Adipose tissue (tissue), 3 donors: ENCODE data around the gene FKBP15. TPM values are rescaled to one million over a fixed set of nuclear protein-coding genes. Genes with fewer than 3 reads are reported as not detected.
A peak's percentile ranks its signal among the peaks of the same experiment; 100 is the strongest.
"Not testable (repeated sequence)": the region's sequence is repeated elsewhere in the genome, so short reads cannot be mapped to it uniquely, and the experiment has no call there.

ENCODE experiments used
- H3K27ac ChIP-seq: one replicate; pipeline ENCODE4 v1.5.1; 2013; ENCODE audit warnings: low read depth, low read length
- WGBS, 3 donors: extraction: QIAGEN DNeasy Blood & Tissue Kit; methylation state at CpG; one replicate each; pipeline ENCODE4 v1.1.7; 2013; 5-methylcytosine and 5-hydroxymethylcytosine counted together
- polyA plus RNA-seq, 3 donors: library from polyadenylated mRNA; stranded (reverse); fragments of 200-250 nt; gene quantifications; one replicate each; pipeline ENCODE4 v1.2.3, GENCODE V29; 2013
- donor health status: healthy with polysubstance abuse.
- donor health status: Bipolar disorder and iron deficiency.
- donor health status: healthy.

The FKBP15 gene
- polyA plus RNA-seq, 3 donors: 7.9 to 13.9 (median 12.9) TPM

- no peak overlapping the region for H3K27ac ChIP-seq
- 27 to 43% (median 30%) methylated on average over 4 of the region's 4 CpGs for WGBS, 3 donors
These were observed 17.8 kb upstream of the FKBP15 start for GRCh38 chr9:113238859-113239232.

GRCh38 chr9:113238202-113238858 lies 17.3 kb upstream of the FKBP15 start:
- 86 to 93% (median 88%) methylated on average over 10 of the region's 10 CpGs for whole genome bisulfite sequencing, 3 donors
- H3K27ac ChIP-seq: no peak overlapping the region

DNA sequence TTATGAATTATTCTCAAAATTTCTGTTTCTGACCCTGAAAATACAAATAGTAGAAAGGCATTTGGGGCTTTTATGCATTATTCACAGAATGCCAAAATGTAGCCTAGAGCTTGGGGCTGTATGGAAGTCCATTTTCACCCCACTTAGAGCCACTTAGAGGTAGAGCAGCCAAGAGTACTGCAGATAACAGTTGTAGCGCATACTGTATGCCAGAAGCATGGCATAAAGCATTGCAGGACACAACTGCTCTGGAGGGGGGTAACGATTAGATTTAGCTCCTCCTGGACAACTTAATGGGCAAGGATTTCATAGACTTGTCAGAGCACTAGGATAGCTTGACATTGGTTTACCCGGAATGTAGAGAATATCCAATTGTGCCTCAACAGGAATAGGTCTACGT lies 15.9 kb upstream of the FKBP15 start:
- 91 to 95% (median 91%) methylated on average over 4 of the region's 4 CpGs for WGBS, 3 donors

DNA sequence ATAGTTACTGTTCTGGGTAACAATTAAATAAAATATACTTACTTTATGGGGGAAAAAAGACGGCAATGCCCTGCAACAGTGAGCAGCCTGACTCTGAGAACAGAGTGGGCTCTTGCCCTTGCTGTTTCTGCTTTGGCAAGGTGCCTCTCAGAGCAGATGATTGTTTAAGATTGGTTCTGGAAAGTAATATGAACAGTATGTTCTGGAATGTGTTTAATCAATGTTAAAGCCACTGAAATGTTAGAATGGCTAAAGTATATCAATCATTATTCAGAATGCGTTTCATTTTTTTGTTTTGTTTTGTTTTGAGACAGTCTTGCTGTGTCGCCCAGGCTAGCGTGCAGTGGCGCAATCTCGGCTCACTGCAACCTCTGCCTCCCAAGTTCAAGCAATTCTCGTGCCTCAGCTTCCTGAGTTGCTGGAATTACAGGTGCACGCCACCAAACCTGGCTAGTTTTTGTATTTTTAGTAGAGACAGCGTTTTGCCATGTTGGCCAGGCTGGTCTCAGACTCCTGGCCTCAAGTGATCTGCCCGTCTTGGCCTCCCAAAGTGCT lies 14.7 kb upstream of the FKBP15 start:
- not testable (repeated sequence) for H3K27ac ChIP-seq
- 69 to 80% (median 71%) methylated on average over 10 of the region's 10 CpGs for WGBS, 3 donors

More for the DNA sequence above, 15.9 kb upstream of the FKBP15 start:
- H3K27ac ChIP-seq: no peak overlapping the region

GRCh38 chr9:113231701-113232100 lies 10.6 kb upstream of the FKBP15 start:
- 92 to 97% (median 96%) methylated on average over 2 of the region's 2 CpGs for WGBS, 3 donors
- H3K27ac ChIP-seq: no peak overlapping the region

DNA sequence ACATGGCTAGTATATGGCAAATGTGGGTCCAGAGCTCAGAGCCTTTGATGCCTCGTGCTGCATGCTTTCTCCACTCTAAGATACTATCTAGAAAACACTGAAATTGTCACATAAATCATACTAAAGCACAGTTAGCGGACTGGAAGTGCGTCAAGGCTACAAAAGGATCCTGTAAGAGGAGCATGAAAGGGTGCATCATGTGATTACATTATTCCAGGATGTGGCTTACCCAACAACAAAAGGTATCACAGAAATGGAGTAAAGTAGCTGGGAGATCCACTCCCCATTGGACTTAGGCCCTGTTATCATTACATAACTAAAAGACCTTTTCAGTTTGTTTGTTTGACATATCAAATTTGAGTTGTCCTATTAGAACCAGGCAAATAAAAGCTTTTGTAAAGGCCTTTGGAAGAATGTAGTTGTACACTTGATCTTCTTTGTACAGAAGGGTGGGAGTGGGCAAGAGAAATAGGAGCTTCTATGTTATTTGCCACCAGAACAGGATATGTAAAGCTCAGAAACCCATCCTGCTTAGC lies 7.1 kb upstream of the FKBP15 start:
- 60 to 71% (median 68%) methylated on average over 3 of the region's 3 CpGs for WGBS, 3 donors

DNA sequence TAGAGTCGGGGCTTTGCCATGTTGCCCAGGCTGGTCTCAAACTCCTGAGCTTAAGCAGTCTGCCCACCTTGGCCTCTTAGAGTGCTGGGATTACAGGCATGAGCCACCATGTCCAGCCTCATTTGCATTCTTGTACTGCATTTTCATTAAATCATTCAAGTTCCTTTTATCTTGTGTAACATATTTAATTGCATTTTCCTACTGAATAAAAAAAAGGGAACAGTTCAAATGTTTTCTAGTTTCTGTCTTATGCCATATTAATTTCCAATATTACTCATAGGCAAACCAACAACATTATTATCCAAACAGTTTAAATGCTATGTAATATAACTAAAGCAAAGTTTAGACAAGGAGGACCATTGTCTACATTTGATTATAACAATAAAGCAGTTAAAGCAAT lies 6.4 kb upstream of the FKBP15 start:
- 0 to 85% (median 48%) methylated on average over 1 of the region's 1 CpG for WGBS, 3 donors
- H3K27ac ChIP-seq: no peak overlapping the region

More for the DNA sequence above, 7.1 kb upstream of the FKBP15 start:
- no peak overlapping the region for H3K27ac ChIP-seq

- 88 to 97% (median 93%) methylated on average over 2 of the region's 2 CpGs for WGBS, 3 donors
- H3K27ac ChIP-seq: no peak overlapping the region
These were observed 2.9 kb upstream of the FKBP15 start for GRCh38 chr9:113223963-113224362.

GRCh38 chr9:113222482-113222841 lies 1.4 kb upstream of the FKBP15 start:
- 17 to 67% (median 47%) methylated on average over 5 of the region's 5 CpGs for WGBS, 3 donors
- no peak overlapping the region for H3K27ac ChIP-seq

DNA sequence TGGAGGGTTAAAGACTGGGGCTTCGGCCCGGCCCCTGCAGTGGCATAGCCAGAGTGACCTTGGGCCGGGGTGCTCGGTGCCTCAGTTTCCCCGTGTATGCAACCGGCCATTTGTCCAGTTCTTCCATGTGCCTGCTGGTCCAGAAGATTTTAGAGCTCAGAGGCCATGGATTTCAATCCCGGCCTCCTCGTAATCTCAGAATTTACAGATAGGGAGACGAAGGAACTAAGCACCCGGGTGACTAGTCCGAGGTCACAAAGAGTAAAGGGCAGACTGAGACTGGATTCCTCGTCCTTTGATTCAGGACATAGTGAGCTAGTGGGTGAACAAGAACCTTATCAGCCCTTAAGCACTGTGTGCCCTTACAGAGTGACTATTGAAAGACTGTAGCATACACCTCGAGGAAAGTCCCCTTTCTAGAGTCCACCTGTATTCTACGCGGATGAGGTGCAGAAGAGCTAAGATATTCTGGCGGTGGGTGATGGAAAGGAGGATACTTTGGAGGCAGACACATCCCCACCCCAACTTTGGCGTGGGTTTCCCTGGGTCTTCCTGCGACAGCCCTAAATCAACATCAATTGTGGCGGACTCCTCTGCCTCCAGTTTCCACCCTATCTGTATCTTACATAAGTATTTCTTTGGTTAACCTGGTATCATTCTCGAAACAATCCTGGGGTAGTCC lies 864 bp upstream of the FKBP15 start:
- H3K27ac ChIP-seq: no peak overlapping the region
- 4 to 17% (median 13%) methylated on average over 20 of the region's 20 CpGs for WGBS, 3 donors

GRCh38 chr9:113220467-113221002 lies 542 bp downstream of the FKBP15 start:
- 5 to 10% (median 5%) methylated on average over 11 of the region's 11 CpGs for WGBS, 3 donors
- H3K27ac ChIP-seq: peak overlapping the region; percentile 78

- WGBS, 3 donors: 30 to 54% (median 42%) methylated on average over 1 of the region's 1 CpG
- no peak overlapping the region for H3K27ac ChIP-seq
These were observed 1.1 kb downstream of the FKBP15 start for GRCh38 chr9:113219969-113220368.

DNA sequence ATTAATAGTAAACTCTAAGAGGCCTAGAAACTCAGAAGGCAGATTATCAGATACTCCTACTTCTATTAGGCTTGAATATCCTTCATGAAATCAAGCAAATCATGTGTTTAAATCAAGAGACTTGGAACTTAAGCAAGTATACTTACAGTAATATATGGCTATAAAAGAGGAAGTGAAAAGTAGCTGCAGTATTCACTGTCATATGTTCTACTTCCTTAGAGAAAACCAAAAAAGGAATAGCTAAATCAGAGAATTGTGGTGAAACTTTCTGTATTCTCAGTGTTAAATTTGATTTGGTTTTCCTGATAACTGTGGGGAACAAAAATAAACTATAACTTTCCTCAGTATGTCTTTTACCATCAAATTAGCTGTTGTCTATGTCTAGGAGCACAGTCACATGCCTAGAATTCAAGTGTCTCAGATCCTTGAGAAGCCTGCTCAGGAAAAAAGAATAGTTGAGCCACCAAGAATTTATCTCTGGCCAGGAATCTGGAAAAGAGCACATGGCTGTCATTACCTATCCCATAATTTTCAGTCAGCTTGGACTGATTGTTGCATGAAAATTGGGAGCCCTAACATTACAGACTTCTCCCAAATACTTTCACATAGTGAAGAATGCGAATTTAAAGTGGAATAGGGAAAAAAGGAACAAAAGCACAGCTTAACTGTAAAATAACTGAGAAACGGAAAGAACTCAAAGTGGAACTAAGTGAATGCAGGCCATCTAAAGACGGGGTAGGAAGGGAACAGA lies 1.7 kb downstream of the FKBP15 start:
- no peak overlapping the region for H3K27ac ChIP-seq
- 52 to 74% (median 57%) methylated on average over 3 of the region's 3 CpGs for WGBS, 3 donors

DNA sequence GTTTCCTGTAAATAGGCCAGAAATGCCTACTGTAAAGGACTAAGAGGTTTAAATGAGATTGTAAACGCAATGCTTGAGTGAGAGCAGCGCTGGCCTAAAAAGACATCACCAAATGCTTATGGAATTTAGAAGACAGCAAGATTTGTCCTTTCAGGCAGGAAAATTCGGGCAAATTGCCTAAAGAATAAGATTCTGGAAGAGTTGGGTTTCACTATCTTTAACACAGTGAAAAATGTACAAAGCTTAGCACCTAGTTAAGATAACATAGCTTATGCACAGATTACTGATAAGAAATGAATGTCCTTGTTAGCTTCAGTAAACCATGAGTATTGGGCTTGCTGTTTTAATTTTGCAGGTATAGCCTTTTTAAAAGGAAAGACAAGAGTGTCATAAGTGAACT lies 4.7 kb downstream of the FKBP15 start:
- WGBS, 3 donors: 68 to 88% (median 87%) methylated on average over 3 of the region's 3 CpGs
- H3K27ac ChIP-seq: no peak overlapping the region

- no peak overlapping the region for H3K27ac ChIP-seq
- WGBS, 3 donors: 54 to 62% (median 61%) methylated on average over 3 of the region's 3 CpGs
These were observed 5.9 kb downstream of the FKBP15 start for GRCh38 chr9:113215132-113215531.

DNA sequence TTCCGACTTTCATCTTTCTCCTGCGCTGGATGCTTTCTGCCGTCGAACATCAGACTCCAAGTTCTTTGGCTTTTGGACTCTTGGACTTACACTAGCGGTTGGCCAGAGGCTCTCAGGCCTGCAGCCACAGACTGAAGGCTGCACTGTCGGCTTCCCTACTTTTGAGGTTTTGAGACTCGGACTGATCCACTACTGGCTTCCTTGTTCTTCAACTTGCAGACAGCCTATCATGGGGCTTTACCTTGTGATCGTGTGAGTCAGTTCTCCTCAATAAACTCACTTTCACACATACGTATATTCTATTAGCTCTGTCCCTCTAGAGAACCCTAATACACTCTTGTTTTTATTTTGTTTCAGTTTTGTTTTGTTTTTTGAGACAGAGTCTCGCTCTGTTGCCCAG lies 10.3 kb downstream of the FKBP15 start:
- H3K27ac ChIP-seq: no peak overlapping the region
- WGBS, 3 donors: 92 to 97% (median 94%) methylated on average over 10 of the region's 10 CpGs

GRCh38 chr9:113205861-113206260 lies 15.2 kb downstream of the FKBP15 start:
- 93 to 97% (median 96%) methylated on average over 1 of the region's 1 CpG for WGBS, 3 donors
- no peak overlapping the region for H3K27ac ChIP-seq

GRCh38 chr9:113205432-113205831 lies 15.6 kb downstream of the FKBP15 start:
- 56 to 88% (median 66%) methylated on average over 2 of the region's 2 CpGs for WGBS, 3 donors
- no peak overlapping the region for H3K27ac ChIP-seq
